B cell (primary cell): ENCODE results near the gene MCOLN1. TPM values are rescaled to one million over a fixed set of nuclear protein-coding genes. Genes with fewer than 3 reads are reported as not detected.

Source experiments
- ATAC-seq: fragments of 200-7000 bp; cut with Tn5 transposase; one replicate; pipeline ENCODE4 v1.10.0; 2021; ENCODE audit warnings: low read depth, mild to moderate bottlenecking, moderate number of reproducible peaks, moderate library complexity
- CTCF ChIA-PET: fragments of 350-600 bp; sonication (Branson Sonifier 250); formaldehyde crosslinking; loops from one replicate; lab custom pipeline; 2021; ENCODE audit warnings: antibody characterized with exemption, inconsistent platforms; lab: Charles Lee
- POLR2A ChIA-PET: fragments of 350-600 bp; sonication (Branson Sonifier 250); formaldehyde crosslinking; loops from one replicate; lab custom pipeline; 2021; ENCODE audit warnings: antibody characterized with exemption; lab: Charles Lee
- DNase-seq: peaks from one replicate; pipeline ENCODE4 v3.0.0; 2013
- H2AFZ ChIP-seq: 2 replicates; pipeline ENCODE4 v1.6.1; 2012; ENCODE audit warnings: mild to moderate bottlenecking, low read depth, low read length; ENCODE audit not compliant: insufficient read depth, poor library complexity, severe bottlenecking
- H3K27ac ChIP-seq, 2 donors: 1 replicate in 1 of 2; 2 replicates in 1 of 2; pipeline ENCODE4 v1.5.1; 2012 to 2013; ENCODE audit warnings: low read length in 2 of 2, mild to moderate bottlenecking in 2 of 2, moderate library complexity in 1 of 2
- H3K27me3 ChIP-seq, 4 experiments: fragments of 200-600 bp in 1 of 4; sonication (generic) in 1 of 4; replicated peaks in 1 of 4; 1 replicate in 2 of 4; 2 replicates in 2 of 4; pipeline versions ENCODE4 v1.6.1 to v1.7.0; 2013 to 2016; ENCODE audit warnings: low read length in 3 of 4, mild to moderate bottlenecking in 2 of 4, mixed read lengths in 1 of 4, moderate library complexity in 1 of 4; ENCODE audit not compliant: insufficient read depth in 4 of 4, control insufficient read depth in 3 of 4; ENCODE audit errors: control extremely low read depth in 1 of 4
- H3K36me3 ChIP-seq, 2 experiments: replicated peaks in 1 of 2; 1 replicate in 1 of 2; 2 replicates in 1 of 2; pipeline versions ENCODE4 v1.6.1 to v1.7.1; 2013; ENCODE audit warnings: low read length in 1 of 2; ENCODE audit not compliant: insufficient read depth in 2 of 2, control insufficient read depth in 1 of 2; ENCODE audit errors: control extremely low read depth in 1 of 2, extremely low read depth in 1 of 2
- H3K4me1 ChIP-seq, 2 donors: fragments of 200-600 bp in 1 of 2; sonication (generic) in 1 of 2; 1 replicate in 1 of 2; 2 replicates in 1 of 2; pipeline versions ENCODE4 v1.5.1 to v1.6.1; 2013 to 2017; ENCODE audit warnings: low read length in 2 of 2; ENCODE audit not compliant: control insufficient read depth in 2 of 2, insufficient read depth in 2 of 2
- H3K4me2 ChIP-seq: replicated peaks from 2 replicates; pipeline ENCODE3; 2012; ENCODE audit warnings: mild to moderate bottlenecking, low read depth, low read length; ENCODE audit not compliant: poor library complexity, severe bottlenecking
- H3K4me3 ChIP-seq, 5 experiments: fragments of 200-600 bp in 1 of 5; sonication (generic) in 1 of 5; 1 replicate in 3 of 5; 2 replicates in 2 of 5; pipeline versions ENCODE4 v1.5.1 to v1.7.0; 2011 to 2016; ENCODE audit warnings: low read length in 4 of 5, mild to moderate bottlenecking in 4 of 5, low read depth in 2 of 5, control low read depth in 1 of 5, moderate library complexity in 1 of 5; ENCODE audit not compliant: insufficient read depth in 1 of 5; ENCODE audit errors: control extremely low read depth in 1 of 5, extremely low read depth in 1 of 5
- H3K79me2 ChIP-seq: fragments of 200-600 bp; sonication (generic); one replicate; pipeline ENCODE4 v1.6.0; 2016; ENCODE audit warnings: low read length; ENCODE audit not compliant: control insufficient read depth, insufficient read depth
- H3K9ac ChIP-seq: fragments of 200-600 bp; sonication (generic); 2 replicates; pipeline ENCODE4 v1.6.1; 2017; ENCODE audit warnings: mild to moderate bottlenecking, low read length, moderate library complexity
- H3K9me3 ChIP-seq, 3 donors: one replicate each; pipeline versions ENCODE4 v1.6.1 to v1.7.1; 2013; ENCODE audit warnings: low read length in 2 of 3; ENCODE audit not compliant: control insufficient read depth in 2 of 3, insufficient read depth in 1 of 3; ENCODE audit errors: control extremely low read depth in 1 of 3
- H4K20me1 ChIP-seq: 2 replicates; pipeline ENCODE4 v1.6.0; 2012; ENCODE audit warnings: mild to moderate bottlenecking, low read length; ENCODE audit not compliant: insufficient read depth, control insufficient read depth, poor library complexity, severe bottlenecking
- H3K27ac Mint-ChIP-seq: one replicate; pipeline ENCODE4 v1.8.0; 2021; ENCODE audit warnings: mixed read lengths
- H3K27me3 Mint-ChIP-seq: one replicate; pipeline ENCODE4 v1.8.0; 2021; ENCODE audit warnings: mixed read lengths
- H3K4me1 Mint-ChIP-seq: one replicate; pipeline ENCODE4 v1.8.0; 2021; ENCODE audit warnings: mixed read lengths
- H3K4me3 Mint-ChIP-seq: one replicate; pipeline ENCODE4 v1.8.0; 2021; ENCODE audit warnings: mixed read lengths
- H3K9me3 Mint-ChIP-seq: one replicate; pipeline ENCODE4 v1.8.0; 2022; ENCODE audit warnings: mixed read lengths; ENCODE audit not compliant: insufficient read depth
- EZH2 ChIP-seq: IDR thresholded peaks from 2 replicates; pipeline ENCODE4 v1.6.1; 2012; ENCODE audit warnings: borderline replicate concordance, low read depth, mild to moderate bottlenecking, moderate library complexity, low read length; ENCODE audit not compliant: insufficient read depth, poor library complexity, severe bottlenecking
- WGBS: methylation state at CpG from one replicate; pipeline ENCODE4 v1.1.5; 2013; ENCODE audit warnings: missing lambda C conversion rate; ENCODE audit not compliant: insufficient coverage; 5-methylcytosine and 5-hydroxymethylcytosine counted together
- intact Hi-C: fragments of 100-400 bp; cut with micrococcal nuclease; formaldehyde crosslinking; loops from one replicate; pipeline ENCODE4 v1.10.0; 2022
- polyA plus RNA-seq: library from polyadenylated mRNA; depleted of rRNA; stranded (reverse); fragments of >200 nt; gene quantifications from 2 replicates; pipeline ENCODE4 v1.2.3, GENCODE V29; 2012
- total RNA-seq, 2 donors: library from RNA; stranded (reverse); fragments of 120-200 nt in 1 of 2; gene quantifications; 1 replicate in 1 of 2; 2 replicates in 1 of 2; pipeline versions ENCODE4 v1.2.3 to v1.2.4, GENCODE V29; 2013 to 2022
- TF ChIP-seq, protein P1 (sequence below): fragments of 200-600 bp; IDR thresholded peaks from one replicate; pipeline ENCODE4 v1.8.0; 2022; ENCODE audit warnings: antibody characterized with exemption, mild to moderate bottlenecking

MCOLN1 gene
- total and polyA plus RNA-seq, 2 donors (not counting 1 experiment from before 2014, with no cell fraction given) = 12.5 to 19.0 TPM

GRCh38 chr19:7505682-7506384 lies 16.6 kb upstream of the MCOLN1 start:
- 5% methylated on average over 19 of the region's 33 CpGs for WGBS
- TF ChIP-seq EZH2 = no peak
- TF ChIP-seq, protein P1, sequence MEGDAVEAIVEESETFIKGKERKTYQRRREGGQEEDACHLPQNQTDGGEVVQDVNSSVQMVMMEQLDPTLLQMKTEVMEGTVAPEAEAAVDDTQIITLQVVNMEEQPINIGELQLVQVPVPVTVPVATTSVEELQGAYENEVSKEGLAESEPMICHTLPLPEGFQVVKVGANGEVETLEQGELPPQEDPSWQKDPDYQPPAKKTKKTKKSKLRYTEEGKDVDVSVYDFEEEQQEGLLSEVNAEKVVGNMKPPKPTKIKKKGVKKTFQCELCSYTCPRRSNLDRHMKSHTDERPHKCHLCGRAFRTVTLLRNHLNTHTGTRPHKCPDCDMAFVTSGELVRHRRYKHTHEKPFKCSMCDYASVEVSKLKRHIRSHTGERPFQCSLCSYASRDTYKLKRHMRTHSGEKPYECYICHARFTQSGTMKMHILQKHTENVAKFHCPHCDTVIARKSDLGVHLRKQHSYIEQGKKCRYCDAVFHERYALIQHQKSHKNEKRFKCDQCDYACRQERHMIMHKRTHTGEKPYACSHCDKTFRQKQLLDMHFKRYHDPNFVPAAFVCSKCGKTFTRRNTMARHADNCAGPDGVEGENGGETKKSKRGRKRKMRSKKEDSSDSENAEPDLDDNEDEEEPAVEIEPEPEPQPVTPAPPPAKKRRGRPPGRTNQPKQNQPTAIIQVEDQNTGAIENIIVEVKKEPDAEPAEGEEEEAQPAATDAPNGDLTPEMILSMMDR = no peak
- H3K27ac ChIP-seq = no peak overlapping the region
- CTCF ChIA-PET = no interaction called here
- no peaks in the 10 kb centered on the region for H4K20me1 ChIP-seq
- Mint-ChIP-seq H3K4me3 (peak overlapping the region; percentile 29), H3K27ac (no peak overlapping the region), H3K4me1 (peaks cover 12% of the 10 kb centered on the region), H3K27me3 (peaks cover 40% of the 10 kb centered on the region), H3K9me3 (no peaks in the 10 kb centered on the region)
- intact Hi-C loops = loop anchor here (2.0 kb wide), 1 partner anchor 17 kb away; the partner anchor contains the start of gene PEX11G
- H3K79me2 ChIP-seq = no peaks in the 10 kb centered on the region
- H3K4me1 ChIP-seq = peaks cover 16 to 18% of the 10 kb centered on the region in 2 donors
- peak overlapping the region; percentile 53 for H3K4me2 ChIP-seq
- no peak for ATAC-seq
- H3K27me3 ChIP-seq = peaks cover 0 to 58% (median 25%) of the 10 kb centered on the region in 4 experiments
- H3K9me3 ChIP-seq = peaks cover 0 to 18% (median 0%) of the 10 kb centered on the region in 3 donors
- H3K9ac ChIP-seq = peak overlapping the region; percentile 15
- POLR2A ChIA-PET = interaction anchor here (0.7 kb wide), 1 partner anchor 176 kb away, joined by 4 read pairs; no protein-coding TSS in a partner anchor
- H3K36me3 ChIP-seq = no peaks in the 10 kb centered on the region
- no peak for DNase-seq
- H3K4me3 ChIP-seq = peak overlapping the region in 1 of 5 experiments; percentile 24
- H2AFZ ChIP-seq = peak overlapping the region; percentile 0
